SK-N-MC (cell line): Measurements from ENCODE around the gene FBRSL1.

ENCODE experiments used
- DNase-seq: peaks from one replicate; pipeline ENCODE4 v3.0.0-alpha.2; 2011; ENCODE audit warnings: low read depth, low spot score
- H3K27ac ChIP-seq: fragments of 200-600 bp; sonication (generic); 2 replicates; pipeline ENCODE4 v1.5.1; 2016; ENCODE audit warnings: mixed run types
- H3K36me3 ChIP-seq: fragments of 200-600 bp; sonication (generic); 2 replicates; pipeline ENCODE4 v1.6.1; 2017; ENCODE audit warnings: antibody characterized with exemption, low read length, mixed read lengths; ENCODE audit not compliant: insufficient read depth
- H3K4me3 ChIP-seq: fragments of 200-600 bp; sonication (generic); 2 replicates; pipeline ENCODE4 v1.5.1; 2016
- H3K9ac ChIP-seq: fragments of 200-600 bp; sonication (generic); 2 replicates; pipeline ENCODE4 v1.8.0; 2017; ENCODE audit warnings: mixed run types, mixed read lengths; ENCODE audit not compliant: insufficient read length
- H3K9me3 ChIP-seq: fragments of 200-600 bp; sonication (generic); 2 replicates; pipeline ENCODE4 v1.6.1; 2017; ENCODE audit warnings: low read depth, mild to moderate bottlenecking, antibody characterized with exemption, low read length, moderate library complexity, mixed read lengths
- EZH2 ChIP-seq: fragments of 200-600 bp; sonication (generic); IDR thresholded peaks from one replicate; pipeline ENCODE4 v1.6.1; 2017; ENCODE audit warnings: antibody characterized with exemption
- FOXP2 ChIP-seq: optimal IDR thresholded peaks from 2 replicates; pipeline ENCODE3; 2011; ENCODE audit warnings: mild to moderate bottlenecking, moderate library complexity; ENCODE audit not compliant: insufficient read depth; ENCODE audit errors: extremely low read length, control extremely low read depth
- POLR2AphosphoS5 ChIP-seq: IDR thresholded peaks from 2 replicates; pipeline ENCODE4 v1.6.1; 2012; ENCODE audit warnings: mild to moderate bottlenecking, low read depth, low read length, borderline replicate concordance

Gene FBRSL1

GRCh38 chr12:132544498-132544897 is 54.5 kb downstream of the FBRSL1 start:
- H3K9ac ChIP-seq, result no peak overlapping the region
- DNase-seq, result no peak
- TF ChIP-seq EZH2 (no peak), FOXP2 (no peak), POLR2AphosphoS5 (no peak)
- no peaks in the 10 kb centered on the region for H3K36me3 ChIP-seq
- H3K9me3 ChIP-seq, result no peaks in the 10 kb centered on the region
- H3K27ac ChIP-seq, result no peak overlapping the region
- no peak overlapping the region for H3K4me3 ChIP-seq

- Histone ChIP-seq H3K36me3 (no peaks in the 10 kb centered on the region), H3K4me3 (no peak overlapping the region), H3K27ac (no peak overlapping the region), H3K9me3 (no peaks in the 10 kb centered on the region), H3K9ac (no peak overlapping the region)
- DNase-seq, result no peak
- TF ChIP-seq FOXP2 (no peak), EZH2 (no peak), POLR2AphosphoS5 (no peak)
Observed at GRCh38 chr12:132545164-132545953, 55.4 kb downstream of the FBRSL1 start.

GRCh38 chr12:132545955-132546354 is 56.0 kb downstream of the FBRSL1 start:
- TF ChIP-seq POLR2AphosphoS5 (no peak), FOXP2 (no peak), EZH2 (no peak)
- H3K36me3 ChIP-seq, result no peaks in the 10 kb centered on the region
- no peak overlapping the region for H3K9ac ChIP-seq
- H3K9me3 ChIP-seq, result no peaks in the 10 kb centered on the region
- no peak for DNase-seq
- no peak overlapping the region for H3K4me3 ChIP-seq
- no peak overlapping the region for H3K27ac ChIP-seq

DNA sequence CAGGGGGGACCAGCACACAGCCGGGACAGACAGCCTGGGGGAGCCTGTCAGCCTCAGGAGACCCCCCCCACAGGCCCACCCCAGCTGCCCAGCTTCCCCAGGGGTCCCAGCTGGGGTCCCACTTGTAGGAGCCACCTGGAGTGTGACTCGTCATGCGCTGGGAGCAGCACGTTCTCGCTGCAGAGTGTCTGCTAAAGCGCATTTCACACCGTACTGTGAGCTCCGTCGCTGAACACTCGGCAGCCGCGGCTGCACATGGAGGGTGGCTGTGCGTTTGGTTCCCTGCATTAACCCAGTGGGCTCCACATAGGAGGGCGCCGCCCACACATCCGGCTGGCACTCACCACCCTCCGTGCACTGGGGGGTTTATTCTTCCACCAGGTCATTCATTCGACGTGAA is 56.7 kb downstream of the FBRSL1 start:
- no peak for DNase-seq
- H3K27ac ChIP-seq, result no peak overlapping the region
- H3K9ac ChIP-seq, result no peak overlapping the region
- H3K36me3 ChIP-seq, result no peaks in the 10 kb centered on the region
- H3K4me3 ChIP-seq, result no peak overlapping the region
- no peaks in the 10 kb centered on the region for H3K9me3 ChIP-seq
- TF ChIP-seq EZH2, result no peak
- TF ChIP-seq FOXP2, result no peak
- no peak for TF ChIP-seq POLR2AphosphoS5

DNA sequence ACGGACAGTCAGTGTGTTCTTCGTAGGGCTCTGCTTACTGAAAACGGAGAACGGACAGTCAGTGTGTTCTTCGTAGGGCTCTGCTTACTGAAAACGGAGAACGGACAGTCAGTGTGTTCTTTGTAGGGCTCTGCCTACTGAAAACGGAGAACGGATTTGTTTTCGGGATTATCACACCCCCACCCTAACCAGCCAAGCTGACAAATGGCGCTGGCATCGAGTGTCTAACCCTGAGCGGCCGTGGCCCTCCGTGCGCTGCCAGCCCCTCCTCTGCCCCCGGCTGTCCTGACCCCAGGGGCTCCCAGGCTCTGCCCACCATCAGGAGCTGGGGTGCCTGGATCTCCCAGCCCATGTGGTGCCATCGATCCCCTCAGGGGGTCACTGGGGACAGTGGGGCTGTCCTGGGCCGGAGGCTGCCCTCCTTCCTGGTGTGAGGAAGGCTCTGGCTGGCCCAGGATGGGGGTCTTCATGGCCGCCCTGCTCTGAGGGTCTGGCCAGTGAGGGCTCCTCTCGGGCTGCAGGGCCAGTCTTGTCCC is 57.3 kb downstream of the FBRSL1 start:
- H3K9ac ChIP-seq, result no peak overlapping the region
- no peak overlapping the region for H3K27ac ChIP-seq
- H3K4me3 ChIP-seq, result no peak overlapping the region
- H3K9me3 ChIP-seq, result no peaks in the 10 kb centered on the region
- no peak for TF ChIP-seq EZH2
- no peak for TF ChIP-seq POLR2AphosphoS5
- no peak for TF ChIP-seq FOXP2
- DNase-seq, result no peak
- no peaks in the 10 kb centered on the region for H3K36me3 ChIP-seq

DNA sequence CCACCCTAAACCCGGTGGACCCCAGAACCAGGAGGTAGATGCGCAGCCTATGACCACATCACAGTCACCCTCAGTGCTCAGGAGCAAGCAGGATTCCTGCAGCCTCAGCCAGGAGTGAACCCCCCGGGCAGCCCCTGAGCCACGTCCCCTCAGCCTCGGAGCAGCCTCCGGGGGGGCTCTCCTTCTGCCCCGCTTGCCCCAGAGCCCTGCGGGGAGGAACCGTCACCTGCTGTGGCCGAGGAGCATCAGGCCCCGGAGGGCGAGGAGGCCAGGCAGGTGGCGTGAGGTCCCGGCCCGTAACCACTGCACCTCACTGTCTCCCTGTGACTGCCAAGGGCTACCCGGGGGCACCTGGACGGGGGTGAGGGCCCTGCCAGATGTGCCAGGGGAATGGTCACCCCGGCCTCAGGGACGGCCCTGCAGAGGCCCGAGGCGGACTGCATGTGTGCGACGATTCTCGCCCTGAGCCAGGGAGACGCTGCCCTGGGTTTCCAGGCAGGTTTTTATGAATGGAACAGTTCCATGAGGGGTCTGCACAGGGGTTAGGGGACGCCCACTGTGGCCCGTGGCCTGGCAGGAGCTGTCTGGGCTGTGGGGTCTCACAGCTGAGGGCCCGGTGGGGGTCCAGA is 58.6 kb downstream of the FBRSL1 start:
- Histone ChIP-seq H3K27ac (no peak overlapping the region), H3K9ac (no peak overlapping the region), H3K4me3 (no peak overlapping the region), H3K36me3 (no peaks in the 10 kb centered on the region), H3K9me3 (no peaks in the 10 kb centered on the region)
- TF ChIP-seq POLR2AphosphoS5 (no peak), FOXP2 (no peak), EZH2 (no peak)
- no peak for DNase-seq

GRCh38 chr12:132549059-132549458 is 59.1 kb downstream of the FBRSL1 start:
- TF ChIP-seq POLR2AphosphoS5 (no peak), EZH2 (no peak), FOXP2 (no peak)
- H3K36me3 ChIP-seq, result no peaks in the 10 kb centered on the region
- H3K4me3 ChIP-seq, result no peak overlapping the region
- no peak for DNase-seq
- no peaks in the 10 kb centered on the region for H3K9me3 ChIP-seq
- no peak overlapping the region for H3K9ac ChIP-seq
- H3K27ac ChIP-seq, result no peak overlapping the region

DNA sequence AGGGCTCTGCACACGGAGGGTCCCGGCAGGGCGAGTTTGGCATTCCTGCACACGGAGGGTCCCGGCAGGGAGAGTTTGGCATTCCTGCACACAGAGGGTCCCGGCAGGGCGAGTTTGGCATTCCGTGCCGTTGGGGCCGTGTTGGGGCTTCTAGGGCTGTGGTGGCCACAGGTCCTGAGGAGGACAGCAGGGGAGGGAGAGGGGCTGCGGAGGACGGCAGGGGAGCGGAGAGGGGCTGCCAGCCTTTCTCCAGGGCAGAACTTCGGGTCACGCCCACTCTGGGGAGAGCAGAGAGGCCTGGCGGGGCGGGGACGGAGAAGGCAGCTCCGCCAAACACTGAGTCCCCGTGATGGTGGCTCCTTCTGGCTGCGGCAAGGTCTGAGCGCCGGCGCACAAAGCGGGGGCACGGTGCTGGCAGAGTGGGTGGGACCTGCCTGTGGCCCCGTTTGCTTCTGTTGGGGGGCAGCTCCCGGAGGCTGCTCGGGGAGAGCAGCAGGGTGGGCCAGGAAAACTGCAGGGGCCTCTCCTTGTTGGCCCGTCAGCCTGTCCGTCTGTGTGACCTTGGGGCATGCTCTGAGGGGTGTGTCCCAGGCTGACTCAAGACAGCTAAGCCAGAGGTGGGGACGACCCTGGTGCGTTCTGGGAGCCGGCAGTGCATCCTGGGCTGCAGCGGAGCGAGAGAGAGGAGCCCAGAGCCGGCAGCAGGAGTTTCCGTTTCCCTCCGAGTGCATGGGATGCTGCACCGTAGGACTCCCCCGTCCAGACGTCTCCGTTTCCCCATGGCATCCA is 60.3 kb downstream of the FBRSL1 start:
- H3K4me3 ChIP-seq, result no peak overlapping the region
- no peak overlapping the region for H3K9ac ChIP-seq
- no peaks in the 10 kb centered on the region for H3K36me3 ChIP-seq
- TF ChIP-seq FOXP2 (no peak), POLR2AphosphoS5 (no peak), EZH2 (no peak)
- no peaks in the 10 kb centered on the region for H3K9me3 ChIP-seq
- no peak overlapping the region for H3K27ac ChIP-seq
- DNase-seq, result no peak
